WERI-Rb-1 (cell line): ENCODE results near the gene TTYH2.

ENCODE experiments used
- DNase-seq: peaks from one replicate; pipeline ENCODE4 v3.0.0-alpha.2; 2020
- H3K27ac ChIP-seq: fragments of 250-450 bp; sonication (Bioruptor Pico); 2 replicates; pipeline ENCODE4 v1.5.1; 2020; ENCODE audit warnings: mild to moderate bottlenecking, moderate library complexity
- H3K27me3 ChIP-seq: fragments of 250-450 bp; sonication (Bioruptor Pico); 2 replicates; pipeline ENCODE4 v1.5.1; 2021; ENCODE audit warnings: mild to moderate bottlenecking, low read depth, moderate library complexity; ENCODE audit not compliant: insufficient read depth, severe bottlenecking
- H3K36me3 ChIP-seq: fragments of 250-450 bp; sonication (Bioruptor Pico); 2 replicates; pipeline ENCODE4 v1.5.1; 2020; ENCODE audit warnings: mild to moderate bottlenecking, moderate library complexity
- H3K4me3 ChIP-seq: 2 replicates; pipeline ENCODE4 v1.5.1; 2011; ENCODE audit warnings: low read depth, mild to moderate bottlenecking, control low read depth, low read length
- H3K9me3 ChIP-seq: fragments of 250-450 bp; sonication (Bioruptor Pico); 2 replicates; pipeline ENCODE4 v1.5.1; 2021; ENCODE audit warnings: mild to moderate bottlenecking, moderate library complexity; ENCODE audit not compliant: severe bottlenecking
- CTCF ChIP-seq: IDR thresholded peaks from 2 replicates; pipeline ENCODE4 v1.5.1; 2011; ENCODE audit warnings: low read depth, mild to moderate bottlenecking, control low read depth, inconsistent platforms, low read length

TTYH2 gene

GRCh38 chr17:74202938-74203337 is 10.4 kb upstream of the TTYH2 start:
- Histone ChIP-seq H3K27ac (peak overlapping the region; percentile 5; the same call in 1 of the 2 replicates), H3K9me3 (no peaks in the 10 kb centered on the region), H3K36me3 (peaks cover 43% of the 10 kb centered on the region), H3K27me3 (no peaks in the 10 kb centered on the region), H3K4me3 (no peak overlapping the region; the same call in 1 of the 2 replicates)
- DNase-seq = no peak
- TF ChIP-seq CTCF = no peak

GRCh38 chr17:74203439-74204240 is 9.7 kb upstream of the TTYH2 start, which contains the start of gene RPL38:
Gene RPL38, plus strand, starts transcription at chr17:74203678. Its CDS starts 278 bp downstream, at chr17:74203956.
- Histone ChIP-seq H3K9me3 (no peaks in the 10 kb centered on the region), H3K27me3 (no peaks in the 10 kb centered on the region), H3K27ac (peak within 1 kb of the TSS; percentile 88), H3K36me3 (peaks cover 50% of the 10 kb centered on the region), H3K4me3 (peak within 1 kb of the TSS; percentile 90)
- DNase-seq = peak; percentile 99
- TF ChIP-seq CTCF = peak; percentile 99

- Histone ChIP-seq H3K4me3 (peak overlapping the region; percentile 90), H3K27ac (peak overlapping the region; percentile 88), H3K27me3 (no peaks in the 10 kb centered on the region), H3K9me3 (no peaks in the 10 kb centered on the region), H3K36me3 (peaks cover 59% of the 10 kb centered on the region)
- no peak for DNase-seq
- no peak for TF ChIP-seq CTCF
Measured at GRCh38 chr17:74204474-74204873, 8.9 kb upstream of the TTYH2 start.

GRCh38 chr17:74205274-74205673 is 8.1 kb upstream of the TTYH2 start:
- peaks cover 64% of the 10 kb centered on the region for H3K36me3 ChIP-seq
- no peaks in the 10 kb centered on the region for H3K27me3 ChIP-seq
- TF ChIP-seq CTCF = no peak
- DNase-seq = no peak
- H3K27ac ChIP-seq = no peak overlapping the region; the same call in 1 of the 2 replicates
- no peaks in the 10 kb centered on the region for H3K9me3 ChIP-seq
- no peak overlapping the region for H3K4me3 ChIP-seq

- H3K9me3 ChIP-seq = no peaks in the 10 kb centered on the region
- no peak for DNase-seq
- no peak overlapping the region for H3K4me3 ChIP-seq
- no peaks in the 10 kb centered on the region for H3K27me3 ChIP-seq
- H3K27ac ChIP-seq = no peak overlapping the region
- no peak for TF ChIP-seq CTCF
- H3K36me3 ChIP-seq = peaks cover 75% of the 10 kb centered on the region
Measured at GRCh38 chr17:74206332-74206818, 7.0 kb upstream of the TTYH2 start.
